Activated naive CD4-positive, alpha-beta T cell (primary cell): ENCODE results near the gene RHBDF2.

Experiments used
- DNase-seq, 4 experiments: peaks; one replicate each; lab custom pipeline; 2025; lab: John Stamatoyannopoulos, UW

The RHBDF2 gene

DNA sequence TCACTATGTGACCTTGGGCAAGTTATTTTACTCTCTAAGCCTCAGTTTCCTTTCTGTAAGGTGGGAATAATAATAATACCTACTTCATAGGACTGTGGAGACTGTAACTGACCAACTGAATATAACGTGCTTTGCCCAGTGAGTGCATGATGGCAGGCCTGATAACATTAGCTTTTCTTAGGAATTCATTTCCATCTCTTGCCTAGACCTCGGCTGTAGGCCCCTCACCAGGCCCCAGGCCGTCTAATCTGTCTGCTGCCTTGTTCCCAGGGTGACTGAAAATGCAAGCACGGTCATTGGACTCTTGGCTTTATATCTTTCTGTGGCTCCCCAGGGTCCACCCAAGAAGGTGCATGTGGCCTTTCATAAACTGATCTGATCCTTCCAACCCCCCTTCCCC is 41.5 kb downstream of the RHBDF2 start:
- DNase-seq = no peak

DNA sequence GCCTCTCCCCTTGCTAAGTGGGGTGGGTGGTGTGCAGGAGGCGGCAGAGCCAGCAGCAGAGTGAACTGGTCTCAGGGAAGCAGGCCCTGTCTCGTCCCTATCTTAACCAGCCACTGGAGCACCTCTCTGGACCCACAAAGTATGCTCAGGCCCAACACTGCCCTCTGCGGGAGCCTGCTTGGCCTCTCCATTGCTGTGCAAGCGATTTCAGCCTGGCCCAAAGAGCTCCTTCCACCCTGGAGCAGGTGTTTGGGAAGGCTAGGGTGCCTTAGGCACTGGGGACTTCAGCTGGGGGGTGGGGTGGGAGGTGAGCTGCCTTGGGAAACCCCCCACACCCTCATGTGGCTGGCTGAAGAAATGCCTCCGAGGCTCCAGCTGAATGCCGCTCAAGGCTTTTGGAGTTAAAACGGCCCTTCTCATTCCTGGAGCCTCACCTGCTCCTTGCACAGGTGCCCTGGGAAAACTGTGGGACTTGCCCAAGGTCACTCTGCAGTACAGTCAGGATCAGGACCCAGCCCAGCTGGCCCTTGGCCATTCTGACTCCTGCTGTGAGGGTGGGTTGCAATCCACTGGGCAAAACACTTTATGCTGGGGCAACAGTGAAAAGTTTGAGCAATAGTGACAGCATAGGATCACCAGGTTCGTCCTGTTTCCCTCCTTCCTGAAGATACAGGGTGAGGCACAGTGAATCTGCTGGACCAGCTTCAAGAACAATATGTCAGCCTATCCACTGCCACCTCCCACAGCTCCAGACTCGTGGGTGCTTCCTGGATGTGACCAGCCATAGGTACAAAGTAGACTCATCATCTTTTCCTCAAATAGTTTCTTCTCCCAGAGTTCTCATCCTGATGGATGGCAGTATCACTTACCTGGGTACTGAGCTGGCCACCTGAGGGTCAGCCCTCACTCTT is 42.4 kb downstream of the RHBDF2 start:
- DNase-seq = no peak

DNA sequence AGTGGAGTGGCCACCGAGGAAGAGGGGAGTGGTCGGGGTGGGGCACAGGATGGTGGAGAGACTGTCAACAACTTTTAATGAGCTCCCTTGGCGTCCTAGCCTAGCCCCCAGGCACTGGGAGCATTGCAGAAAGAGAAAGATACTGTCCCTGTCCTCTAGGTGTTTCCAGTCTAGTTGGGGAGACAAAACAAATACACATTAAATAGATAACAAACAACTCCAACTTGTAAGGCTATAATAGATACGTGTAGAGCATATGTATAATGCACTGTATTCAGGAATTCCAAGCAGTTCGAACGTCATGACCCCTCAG is 47.8 kb downstream of the RHBDF2 start:
- no peak for DNase-seq

DNA sequence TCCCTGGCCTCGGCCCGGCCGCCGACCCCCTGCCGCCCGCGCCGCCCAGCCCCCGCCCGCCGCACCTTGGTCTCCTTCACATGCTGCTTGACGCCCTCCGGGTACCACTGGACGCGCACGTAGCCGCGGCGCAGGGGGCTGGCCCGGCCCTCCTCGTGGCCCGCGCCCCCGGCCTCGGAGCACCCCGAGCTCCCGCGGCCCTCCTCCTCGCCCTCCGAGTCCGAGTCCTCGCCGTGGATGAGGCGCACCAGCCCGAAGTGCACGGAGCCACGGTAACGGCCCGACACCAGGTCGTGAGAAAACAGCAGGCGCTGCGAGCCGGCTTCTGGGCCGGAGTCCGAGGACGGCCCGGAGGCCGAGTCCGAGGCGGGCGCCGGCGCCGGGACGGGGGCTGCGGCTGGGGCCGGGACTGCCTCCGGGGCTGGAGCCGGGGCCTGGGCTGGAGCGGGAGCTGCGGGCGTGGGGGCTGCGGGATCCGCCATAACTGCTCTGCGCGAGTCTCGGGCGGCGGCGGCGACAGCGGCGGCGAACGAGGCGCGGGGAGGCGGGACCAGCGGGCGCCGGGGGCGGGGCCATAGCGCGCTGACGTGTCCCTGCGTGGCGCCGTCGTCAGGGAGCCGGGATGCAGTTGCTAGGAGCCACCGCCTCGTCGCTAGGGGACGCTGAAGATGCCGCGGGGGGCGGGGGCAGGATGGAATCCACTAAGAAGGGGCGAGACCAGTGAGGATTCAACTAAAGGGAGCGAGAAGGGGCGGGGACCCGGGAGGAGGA is 48.4 kb downstream of the RHBDF2 start, which contains the start of gene UBE2O:
TSS of gene UBE2O (minus strand) at position 493 of the 771 bp plus-strand sequence. CDS start at position 482, 11 bp downstream.
- peak; percentile 68 to 90 (median 84) for DNase-seq

DNA sequence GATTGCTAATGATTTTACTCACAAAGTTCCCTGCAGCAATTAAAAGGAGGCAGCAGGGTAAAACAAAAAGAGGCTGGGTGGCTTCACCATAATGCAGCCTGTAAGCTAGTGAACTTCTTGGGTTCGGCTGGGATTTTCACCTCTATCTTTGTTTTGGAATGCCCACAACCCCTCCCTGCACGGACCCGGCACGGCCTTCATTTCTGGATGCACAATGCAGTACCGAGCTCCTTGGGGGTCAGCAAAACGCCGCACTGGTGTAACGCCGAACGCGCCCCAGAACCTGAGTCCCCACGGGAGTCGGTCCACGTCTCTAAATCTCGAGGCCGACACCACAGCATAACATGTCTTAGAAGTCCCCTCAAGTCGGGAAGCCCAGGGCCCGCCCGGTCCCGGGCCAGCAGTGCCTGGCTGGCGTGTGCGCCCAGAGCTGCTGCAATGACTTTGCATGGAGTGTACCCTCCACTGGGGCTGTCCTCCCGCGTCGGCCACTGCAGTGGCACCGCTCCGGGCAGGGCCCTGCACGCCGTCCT is 49.0 kb downstream of the RHBDF2 start:
- DNase-seq = no peak

DNA sequence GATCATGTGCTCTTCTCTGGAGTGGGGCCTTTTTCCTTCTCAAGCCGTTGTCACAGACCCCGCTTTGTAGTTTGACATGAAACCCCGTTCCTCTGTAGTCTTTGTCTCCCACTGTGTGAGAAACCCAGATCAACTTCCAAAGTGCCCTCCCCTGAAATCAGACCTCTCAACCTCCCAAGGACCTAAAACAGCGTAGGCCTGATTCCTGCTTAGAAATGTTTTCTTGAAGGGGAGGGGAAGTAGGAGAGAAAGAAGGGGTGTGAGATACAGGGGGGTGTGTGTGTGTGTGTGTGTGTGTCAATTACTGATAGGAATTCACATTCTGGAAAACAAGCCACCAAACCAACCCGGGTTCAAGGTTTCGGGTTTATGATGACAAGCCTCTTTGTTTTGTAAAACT is 49.7 kb downstream of the RHBDF2 start:
- no peak for DNase-seq

DNA sequence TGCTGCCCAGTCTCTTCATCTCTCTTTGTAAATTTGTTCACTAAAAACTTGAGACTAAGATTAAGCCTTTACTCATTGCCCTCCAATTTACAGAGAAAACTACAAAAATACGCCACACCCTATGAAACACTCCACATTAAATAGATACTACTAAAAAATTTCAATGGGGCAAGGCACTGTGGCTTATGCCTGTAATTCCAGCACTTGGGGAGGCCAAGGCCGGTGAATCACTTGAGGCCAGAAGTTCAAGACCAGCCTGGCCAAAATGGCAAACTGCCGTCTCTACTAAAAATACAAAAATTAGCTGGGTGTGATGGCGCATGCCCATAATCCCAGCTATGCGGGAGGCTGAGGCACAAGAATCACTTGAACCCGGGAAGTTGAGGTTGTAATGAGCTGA is 52.1 kb downstream of the RHBDF2 start:
- DNase-seq = no peak

DNA sequence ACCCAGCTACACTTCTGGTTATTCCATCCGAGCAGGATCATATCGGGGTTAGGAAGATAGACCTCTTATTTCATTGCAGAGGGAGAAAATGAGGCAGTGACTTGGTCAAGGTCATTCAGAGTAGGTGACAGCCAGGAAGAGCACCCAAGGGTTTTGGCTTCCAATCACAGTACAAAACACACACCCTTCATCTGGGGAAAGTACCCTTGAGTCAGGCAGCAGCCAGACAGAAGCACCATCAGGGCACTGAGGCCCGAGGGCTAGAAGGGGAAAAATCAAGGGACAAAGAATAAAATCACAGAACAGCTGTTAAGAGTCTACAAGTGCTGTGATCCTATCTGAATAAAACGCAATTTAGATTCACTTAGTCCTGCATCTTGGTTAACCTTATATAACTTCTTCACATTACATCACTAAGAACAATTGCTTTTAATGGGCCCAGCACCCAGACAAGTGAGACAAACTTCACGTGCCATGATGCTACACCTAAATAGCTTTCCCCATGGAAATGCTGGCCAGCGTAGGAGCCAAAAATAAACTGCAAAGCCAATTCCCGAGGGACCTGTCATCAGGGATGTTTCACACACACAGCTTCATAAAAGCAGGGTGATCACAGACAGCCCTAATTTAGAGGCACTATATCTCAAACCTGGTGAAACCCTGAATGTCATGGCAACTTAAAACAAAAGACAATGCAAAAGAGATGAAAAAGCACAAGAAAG is 53.1 kb downstream of the RHBDF2 start:
- DNase-seq = no peak

DNA sequence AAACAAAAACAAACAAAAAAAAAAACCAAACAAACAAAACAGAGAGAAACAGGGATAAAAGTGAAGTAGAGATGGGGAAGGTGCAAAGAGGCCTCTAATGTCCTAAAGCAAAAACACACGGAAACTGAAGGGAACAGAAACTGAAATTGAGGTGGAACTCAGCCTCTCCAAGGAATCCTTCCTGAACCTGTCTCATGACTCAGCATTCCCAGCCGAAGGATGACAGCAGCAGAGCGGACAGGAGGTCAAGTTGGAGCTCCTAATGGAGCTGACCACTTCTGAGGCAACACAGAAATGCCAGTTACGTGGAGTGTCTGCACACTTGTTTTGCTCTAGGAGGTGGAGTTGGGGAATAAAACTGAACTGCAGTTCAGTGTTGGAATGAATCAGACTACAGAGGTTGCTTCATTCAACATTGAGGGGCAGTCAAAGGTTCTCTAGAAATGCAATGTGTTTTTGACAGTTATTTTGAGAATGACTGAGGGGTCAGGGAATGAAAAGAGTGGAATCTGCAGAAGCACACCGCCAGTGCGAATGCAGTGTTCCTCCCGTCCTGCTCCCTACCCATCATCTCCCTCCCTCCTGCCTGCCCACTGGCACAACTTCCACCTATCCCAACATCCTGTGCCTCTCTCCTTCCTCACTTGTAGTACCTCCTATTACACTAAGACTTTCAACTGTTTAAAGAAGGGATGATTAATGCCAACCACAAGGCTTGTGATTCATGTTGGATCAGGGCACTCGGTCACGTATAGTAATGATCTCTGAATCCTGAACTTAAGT is 54.6 kb downstream of the RHBDF2 start:
- no peak for DNase-seq

DNA sequence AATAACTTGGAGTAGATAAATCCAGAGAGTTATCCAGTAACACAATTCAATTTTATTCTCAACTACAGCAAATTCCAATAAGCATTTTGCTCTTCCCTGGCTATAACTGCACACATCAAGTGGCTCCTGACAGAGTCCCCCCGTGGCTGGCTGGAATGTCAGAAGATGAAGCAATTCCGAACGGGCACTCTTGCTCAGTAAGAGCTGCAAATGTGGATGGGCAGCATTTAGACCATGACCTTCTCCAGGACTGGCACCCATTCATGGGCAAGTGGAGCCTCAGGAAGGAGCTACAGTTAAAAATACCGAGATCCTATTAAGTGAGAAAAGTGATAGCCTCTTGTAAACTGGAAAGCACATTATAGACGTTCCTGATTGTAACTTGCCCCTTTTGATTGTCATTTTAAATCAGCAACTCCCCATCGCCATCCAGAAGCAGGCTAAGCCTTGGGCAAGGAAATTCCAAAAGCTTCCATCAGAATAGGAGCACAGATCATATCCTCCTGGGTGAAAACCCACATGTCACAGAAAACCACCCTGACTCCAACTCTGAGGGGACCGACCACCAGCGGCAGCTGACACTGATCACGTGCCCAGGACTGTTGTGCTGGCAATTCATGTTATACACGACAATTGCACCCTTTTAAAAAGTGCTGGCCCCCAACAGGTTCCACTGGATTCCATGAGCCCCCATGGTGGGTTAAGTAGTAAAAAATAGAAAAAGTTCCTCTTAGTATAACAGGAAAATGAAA is 55.4 kb downstream of the RHBDF2 start:
- no peak for DNase-seq

DNA sequence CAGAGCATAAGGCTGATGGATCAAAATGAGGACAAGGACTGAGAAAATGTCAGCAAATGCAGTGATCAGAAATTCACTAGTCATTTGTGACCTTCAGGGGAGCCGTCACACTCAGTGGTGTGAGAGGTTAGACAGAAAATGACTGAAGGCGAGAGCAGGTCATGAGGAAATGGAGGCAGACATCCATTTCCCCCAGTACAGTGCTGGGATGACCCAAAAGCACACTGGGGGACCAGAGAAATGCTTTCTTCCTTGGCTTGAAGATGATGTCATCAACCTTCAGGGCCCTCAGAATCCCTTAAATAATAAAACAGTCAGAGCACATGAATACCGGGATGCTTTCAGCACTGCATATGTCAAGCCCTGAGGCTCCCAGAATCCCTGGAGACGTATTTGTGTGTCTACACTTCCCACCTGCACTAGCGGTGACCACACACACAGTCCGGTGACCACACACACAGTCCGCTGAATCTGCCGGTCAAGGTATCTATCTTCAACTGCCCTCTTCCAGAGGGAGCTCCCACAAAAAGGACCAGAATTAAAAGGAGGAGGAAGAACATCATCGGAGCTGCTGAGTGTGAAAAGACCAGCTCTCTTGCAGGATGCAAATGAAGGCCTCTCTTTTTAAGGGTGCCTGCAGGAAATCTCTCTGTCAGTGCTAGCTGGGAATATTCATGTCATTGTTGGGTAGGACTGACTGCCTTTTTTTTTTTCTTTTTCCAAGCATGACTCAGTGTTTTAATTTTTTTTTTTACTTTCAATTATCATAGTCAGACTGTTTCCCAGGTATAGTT is 56.5 kb downstream of the RHBDF2 start:
- no peak for DNase-seq

DNA sequence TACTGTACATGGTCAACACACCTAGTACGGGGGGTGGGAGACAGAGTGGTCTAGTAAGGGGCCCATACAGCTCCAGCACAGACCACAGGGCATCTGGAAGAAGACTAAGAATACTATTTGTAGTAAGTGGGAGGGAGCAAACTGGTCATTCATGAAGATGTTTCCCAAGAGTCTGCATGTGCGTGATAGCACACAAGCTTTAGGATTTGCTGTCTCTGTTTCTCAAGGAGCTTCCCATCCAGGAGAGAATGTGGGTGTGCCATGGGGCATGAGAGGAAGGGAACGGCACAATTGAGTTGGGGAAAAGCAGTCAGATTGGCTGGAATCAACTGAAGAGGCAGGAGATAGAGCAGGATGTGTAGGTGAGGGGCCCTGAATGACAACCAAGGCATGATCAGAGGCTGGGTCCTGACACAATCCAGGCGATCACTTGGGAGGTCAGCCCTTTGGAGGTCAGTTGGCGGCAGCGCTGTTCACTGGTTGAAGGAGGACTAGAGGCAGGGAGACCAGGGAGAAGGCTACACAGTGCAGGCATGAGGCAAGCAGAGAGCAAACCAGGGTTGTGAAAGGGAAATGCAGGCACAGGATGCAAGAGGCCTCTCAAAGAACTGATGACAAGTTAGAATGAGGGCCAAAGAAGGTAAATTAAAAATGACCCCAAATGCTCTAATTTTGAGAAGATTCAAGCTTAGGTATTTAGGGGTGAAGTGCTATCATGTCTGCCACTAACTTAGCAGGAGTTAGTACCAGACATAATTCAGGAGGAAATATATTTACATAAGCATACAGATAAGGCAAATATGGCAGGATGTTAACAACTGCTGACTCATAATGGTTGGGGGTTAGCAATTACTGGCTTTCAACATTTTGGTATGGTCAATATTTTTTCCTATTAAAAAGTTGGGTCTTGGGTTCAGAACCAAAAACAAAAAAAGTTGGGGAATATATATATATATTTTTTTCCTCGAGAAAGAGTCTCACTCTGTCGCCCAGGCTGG is 58.6 kb downstream of the RHBDF2 start:
- no peak for DNase-seq

DNA sequence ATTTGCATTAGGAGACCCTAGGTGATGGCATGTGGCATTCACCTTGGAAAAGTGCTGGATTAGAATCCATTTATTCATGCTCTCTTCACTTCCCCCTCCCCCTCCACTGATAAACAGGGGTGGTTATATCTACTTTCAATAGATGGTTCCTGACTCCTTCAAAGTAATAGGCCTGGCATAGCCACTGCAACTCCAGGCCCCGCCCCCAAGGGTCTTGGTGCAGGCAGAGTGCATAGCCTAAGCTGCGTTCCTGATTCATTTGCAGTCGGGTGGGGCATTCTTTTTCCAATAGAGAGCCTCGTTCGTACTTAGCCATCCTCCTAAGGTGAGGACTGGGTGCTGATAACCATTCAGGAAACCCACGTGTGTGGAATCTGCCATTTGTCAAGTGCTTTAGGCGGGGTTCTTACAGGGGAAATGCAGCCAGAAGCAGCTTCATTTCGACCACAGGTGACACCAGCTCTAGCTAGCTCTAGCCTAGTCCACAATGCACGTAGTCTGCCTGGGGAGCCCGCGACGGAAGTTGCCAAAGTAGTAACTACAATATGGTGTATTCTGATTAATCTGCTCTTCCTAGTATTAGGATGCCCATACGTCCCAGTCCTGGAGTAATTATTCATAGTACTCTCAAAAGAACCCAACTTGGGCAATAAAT is 59.4 kb downstream of the RHBDF2 start:
- DNase-seq = no peak

DNA sequence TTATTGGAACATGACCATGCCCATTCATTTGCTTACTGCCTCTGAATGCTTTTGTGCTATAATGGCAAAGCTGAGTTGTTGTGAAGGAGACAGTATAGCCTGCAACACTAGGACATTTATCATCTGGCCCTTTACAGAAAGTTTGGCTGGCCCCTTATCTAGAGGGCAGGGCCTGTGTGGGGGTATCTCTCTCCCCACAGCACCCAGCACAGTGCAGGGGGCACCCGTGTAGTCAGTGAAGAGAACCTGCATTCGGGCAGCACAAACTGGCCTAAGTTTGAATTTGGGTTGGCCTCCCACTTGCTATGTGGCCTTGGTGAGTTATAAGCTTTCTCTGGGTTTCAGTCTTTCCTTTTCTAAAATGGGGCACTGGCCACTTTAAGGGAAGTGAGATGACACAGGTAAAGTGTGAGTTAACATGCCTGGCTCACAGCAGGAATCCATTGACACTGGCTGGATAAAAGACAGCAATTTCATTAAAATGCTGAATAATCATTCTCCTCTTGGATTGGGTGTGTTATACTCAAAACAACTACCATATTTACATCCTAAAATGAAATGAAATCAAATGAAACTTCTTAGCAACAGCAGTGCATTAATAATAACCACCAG is 60.4 kb downstream of the RHBDF2 start:
- no peak for DNase-seq

DNA sequence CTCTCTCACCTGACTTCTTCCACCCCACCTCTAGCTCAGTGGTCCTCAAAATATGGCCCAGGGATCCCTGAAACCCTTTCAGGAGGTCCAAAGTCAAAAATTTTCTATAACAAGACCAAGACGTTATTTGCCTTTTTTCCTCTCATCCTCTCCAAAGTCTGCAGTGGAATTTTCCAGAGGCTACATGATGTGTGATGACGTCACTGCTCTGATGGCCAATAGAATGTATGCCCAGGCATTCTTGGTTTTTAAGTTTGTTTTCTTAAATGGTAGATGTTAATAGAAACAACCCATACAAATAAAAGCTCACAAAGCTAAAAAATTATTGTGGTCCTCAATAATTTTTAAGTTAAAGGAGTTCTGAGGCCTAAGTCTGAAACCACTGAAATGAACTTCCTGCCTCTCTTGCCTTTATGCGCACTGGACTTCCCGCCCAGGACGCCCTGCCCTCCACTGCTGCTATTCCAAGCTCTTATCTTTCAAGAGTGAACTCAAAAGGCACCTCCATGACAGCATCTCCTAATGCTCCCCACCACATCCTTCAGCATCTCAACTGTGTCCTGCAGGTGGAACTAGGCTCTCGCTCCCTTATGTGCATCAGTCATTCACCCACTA is 61.8 kb downstream of the RHBDF2 start:
- DNase-seq = no peak

DNA sequence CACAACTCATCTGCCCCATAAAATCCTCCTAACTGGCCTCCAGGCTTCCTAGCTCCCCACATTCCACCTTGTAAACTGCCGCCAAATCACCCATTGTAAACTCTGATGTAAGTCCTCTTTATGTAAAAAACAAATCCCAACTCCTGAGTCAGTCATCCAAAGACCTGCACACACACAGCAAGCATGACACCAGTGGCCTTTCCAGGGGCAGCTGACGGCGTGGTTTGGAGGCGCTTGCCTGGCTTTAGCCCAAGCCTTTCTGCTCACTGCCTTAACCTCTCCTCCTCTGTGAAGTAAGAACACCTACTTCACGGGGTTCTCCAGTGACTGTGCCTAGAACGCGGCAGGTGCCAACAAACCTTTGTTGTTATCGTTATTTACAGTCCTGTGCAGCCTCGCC is 62.3 kb downstream of the RHBDF2 start:
- DNase-seq = no peak
